PC-3 (cell line): Measurements from ENCODE around the gene LMX1A. TPM values are rescaled to one million over a fixed set of nuclear protein-coding genes. Genes with fewer than 3 reads are reported as not detected.
A peak's percentile ranks its signal among the peaks of the same experiment; 100 is the strongest.

Experiments
- ATAC-seq: fragments of 200-7000 bp; cut with Tn5 transposase; 2 replicates; pipeline ENCODE4 v1.9.1; 2020; ENCODE audit warnings: mild to moderate bottlenecking, moderate library complexity
- BruUV-seq: library from RNA; stranded (reverse); fragments of 400-500 nt; replicated peaks from 2 replicates; lab custom pipeline; 2021; lab: Mats Ljungman, UMichigan
- CTCF ChIA-PET: fragments of 300-600 bp; sonication (Branson Sonifier 250); formaldehyde crosslinking; loops from one replicate; lab custom pipeline; 2022; ENCODE audit warnings: antibody characterized with exemption; lab: Charles Lee
- POLR2A ChIA-PET: fragments of 300-600 bp; sonication (Branson Sonifier 250); formaldehyde crosslinking; loops from one replicate; lab custom pipeline; 2022; ENCODE audit warnings: antibody characterized with exemption; ENCODE audit not compliant: unreplicated experiment; lab: Charles Lee
- DNase-seq: peaks from one replicate; pipeline ENCODE4 v3.0.0-alpha.2; 2015
- H2AFZ ChIP-seq: fragments of 300-600 bp; sonication (generic); 2 replicates; pipeline ENCODE4 v1.6.0; 2016; ENCODE audit warnings: antibody characterized with exemption, low read length
- H3F3A ChIP-seq: fragments of 300-600 bp; sonication (generic); one replicate; pipeline ENCODE4 v1.6.0; 2017; ENCODE audit warnings: antibody characterized with exemption, low read length, control low read depth, mild to moderate bottlenecking; ENCODE audit not compliant: unreplicated experiment
- H3K27ac ChIP-seq: fragments of 300-600 bp; sonication (generic); 2 replicates; pipeline ENCODE4 v1.5.1; 2016; ENCODE audit warnings: mild to moderate bottlenecking, low read length
- H3K27me3 ChIP-seq: fragments of 300-600 bp; sonication (generic); 2 replicates; pipeline ENCODE4 v1.6.1; 2016; ENCODE audit warnings: low read length, mixed read lengths
- H3K36me3 ChIP-seq: fragments of 300-600 bp; sonication (generic); 2 replicates; pipeline ENCODE4 v1.6.1; 2016; ENCODE audit warnings: low read depth, mixed run types, low read length, mixed read lengths
- H3K4me1 ChIP-seq: fragments of 300-600 bp; sonication (generic); 2 replicates; pipeline ENCODE4 v1.5.1; 2016; ENCODE audit warnings: low read length; ENCODE audit not compliant: insufficient read depth
- H3K4me2 ChIP-seq: fragments of 300-600 bp; sonication (generic); 2 replicates; pipeline ENCODE4 v1.6.0; 2016; ENCODE audit warnings: low read length
- H3K4me3 ChIP-seq: fragments of 300-600 bp; sonication (generic); 2 replicates; pipeline ENCODE4 v1.5.1; 2016; ENCODE audit warnings: mild to moderate bottlenecking, low read length, mixed read lengths
- H3K79me2 ChIP-seq: fragments of 300-600 bp; sonication (generic); 2 replicates; pipeline ENCODE4 v1.6.1; 2017; ENCODE audit warnings: low read length, mixed read lengths
- H3K9ac ChIP-seq: fragments of 300-600 bp; sonication (generic); 2 replicates; pipeline ENCODE4 v1.6.0; 2016; ENCODE audit warnings: mild to moderate bottlenecking, low read length
- H3K9me2 ChIP-seq: fragments of 300-600 bp; sonication (generic); replicated peaks from 2 replicates; pipeline ENCODE4 v1.6.1; 2016; ENCODE audit warnings: mixed run types, low read length, mixed read lengths
- H3K9me3 ChIP-seq: fragments of 300-600 bp; sonication (generic); 2 replicates; pipeline ENCODE4 v1.6.1; 2016; ENCODE audit warnings: low read length, mixed read lengths
- H4K20me1 ChIP-seq: fragments of 300-600 bp; sonication (generic); 2 replicates; pipeline ENCODE4 v1.6.1; 2016; ENCODE audit warnings: low read length, mixed read lengths
- EZH2 ChIP-seq: fragments of 300-600 bp; sonication (generic); IDR thresholded peaks from one replicate; pipeline ENCODE4 v1.6.1; 2017; ENCODE audit warnings: antibody characterized with exemption, mild to moderate bottlenecking, low read length; ENCODE audit not compliant: unreplicated experiment
- EZH2phosphoT487 ChIP-seq: fragments of 300-600 bp; sonication (generic); IDR thresholded peaks from 2 replicates; pipeline ENCODE4 v1.6.1; 2018; ENCODE audit warnings: mild to moderate bottlenecking, antibody characterized with exemption, low read length, borderline replicate concordance
- intact Hi-C: fragments of 100-400 bp; cut with micrococcal nuclease; formaldehyde crosslinking; loops from 2 replicates; pipeline ENCODE4 v1.9.0; 2023
- total RNA-seq: library from RNA; depleted of rRNA; stranded (reverse); fragments of >200 nt; gene quantifications from 2 replicates; pipeline ENCODE4 v1.2.3, GENCODE V29; 2014
- TF ChIP-seq, protein P1 (sequence below): fragments of 300-600 bp; sonication (generic); conservative IDR thresholded peaks from 2 replicates; pipeline ENCODE4 v1.5.1; 2017; ENCODE audit warnings: antibody characterized with exemption, low read depth, mild to moderate bottlenecking, low read length

LMX1A gene
- total RNA-seq, 1 experiment from 2014 or later, result not detected

GRCh38 chr1:165235155-165235776, 121.2 kb downstream of the LMX1A start:
- POLR2A ChIA-PET, result no interaction called here
- H3K9me3 ChIP-seq, result no peaks in the 10 kb centered on the region
- no TSS peak for BruUV-seq

DNA sequence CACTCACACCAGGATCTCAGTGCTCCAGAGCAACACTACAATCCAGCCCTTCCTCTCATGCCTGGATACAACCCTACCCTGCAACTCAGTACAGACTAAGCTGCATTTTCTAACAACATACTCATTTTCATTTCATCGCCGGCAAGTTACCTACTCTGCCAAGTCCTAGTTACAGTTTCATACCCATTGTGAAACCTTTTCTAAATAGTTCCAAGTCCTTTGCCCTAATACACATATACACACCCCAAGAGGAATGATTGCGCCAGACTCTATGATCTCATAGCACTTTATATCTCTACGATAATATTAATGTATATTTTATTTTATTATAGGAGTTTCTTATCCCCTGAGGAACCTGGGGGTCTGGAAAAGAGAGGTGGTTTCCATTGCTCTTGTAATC, 122.4 kb downstream of the LMX1A start:
- H3K9ac ChIP-seq, result no peak overlapping the region
- H3K9me2 ChIP-seq, result peaks cover 2% of the 10 kb centered on the region; the same call in 1 of the 2 replicates
- no peaks in the 10 kb centered on the region for H3K9me3 ChIP-seq
- DNase-seq (no peak), ATAC-seq (no peak)
- H3K4me3 ChIP-seq, result no peak overlapping the region
- H3K27me3 ChIP-seq, result peaks cover 69% of the 10 kb centered on the region
- H3F3A ChIP-seq, result no peaks in the 10 kb centered on the region
- H3K36me3 ChIP-seq, result no peaks in the 10 kb centered on the region
- BruUV-seq, result no TSS peak
- no peaks in the 10 kb centered on the region for H3K79me2 ChIP-seq
- ChIA-PET CTCF (no interaction called here), POLR2A (no interaction called here)
- no peak overlapping the region for H3K4me2 ChIP-seq
- no peak overlapping the region for H3K27ac ChIP-seq
- no peaks in the 10 kb centered on the region for H4K20me1 ChIP-seq
- no peaks in the 10 kb centered on the region for H3K4me1 ChIP-seq
- H2AFZ ChIP-seq, result no peak overlapping the region
- intact Hi-C loops, result no loop called here
- TF ChIP-seq EZH2 (no peak), EZH2phosphoT487 (no peak)
- TF ChIP-seq, protein P1, sequence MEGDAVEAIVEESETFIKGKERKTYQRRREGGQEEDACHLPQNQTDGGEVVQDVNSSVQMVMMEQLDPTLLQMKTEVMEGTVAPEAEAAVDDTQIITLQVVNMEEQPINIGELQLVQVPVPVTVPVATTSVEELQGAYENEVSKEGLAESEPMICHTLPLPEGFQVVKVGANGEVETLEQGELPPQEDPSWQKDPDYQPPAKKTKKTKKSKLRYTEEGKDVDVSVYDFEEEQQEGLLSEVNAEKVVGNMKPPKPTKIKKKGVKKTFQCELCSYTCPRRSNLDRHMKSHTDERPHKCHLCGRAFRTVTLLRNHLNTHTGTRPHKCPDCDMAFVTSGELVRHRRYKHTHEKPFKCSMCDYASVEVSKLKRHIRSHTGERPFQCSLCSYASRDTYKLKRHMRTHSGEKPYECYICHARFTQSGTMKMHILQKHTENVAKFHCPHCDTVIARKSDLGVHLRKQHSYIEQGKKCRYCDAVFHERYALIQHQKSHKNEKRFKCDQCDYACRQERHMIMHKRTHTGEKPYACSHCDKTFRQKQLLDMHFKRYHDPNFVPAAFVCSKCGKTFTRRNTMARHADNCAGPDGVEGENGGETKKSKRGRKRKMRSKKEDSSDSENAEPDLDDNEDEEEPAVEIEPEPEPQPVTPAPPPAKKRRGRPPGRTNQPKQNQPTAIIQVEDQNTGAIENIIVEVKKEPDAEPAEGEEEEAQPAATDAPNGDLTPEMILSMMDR, result no peak

More at GRCh38 chr1:165235155-165235776, 121.2 kb downstream of the LMX1A start:
- ATAC-seq (no peak), DNase-seq (no peak)
- no peaks in the 10 kb centered on the region for H3K9me2 ChIP-seq
- no peak overlapping the region for H2AFZ ChIP-seq
- H4K20me1 ChIP-seq, result no peaks in the 10 kb centered on the region
- H3K36me3 ChIP-seq, result no peaks in the 10 kb centered on the region
- H3K27me3 ChIP-seq, result peaks cover 80% of the 10 kb centered on the region
- no peak overlapping the region for H3K9ac ChIP-seq
- H3F3A ChIP-seq, result no peaks in the 10 kb centered on the region
- H3K4me2 ChIP-seq, result no peak overlapping the region
- no peak overlapping the region for H3K4me3 ChIP-seq
- TF ChIP-seq, protein P1, result no peak
- TF ChIP-seq EZH2 (peak; percentile 5), EZH2phosphoT487 (no peak)
- H3K79me2 ChIP-seq, result no peaks in the 10 kb centered on the region
- intact Hi-C loops, result no loop called here
- H3K27ac ChIP-seq, result no peak overlapping the region
- CTCF ChIA-PET, result no interaction called here
- no peaks in the 10 kb centered on the region for H3K4me1 ChIP-seq

- Histone ChIP-seq H3K9me2 (peaks cover 5% of the 10 kb centered on the region; the same call in 1 of the 2 replicates), H3K36me3 (no peaks in the 10 kb centered on the region), H2AFZ (no peak overlapping the region), H3K79me2 (no peaks in the 10 kb centered on the region), H3F3A (no peaks in the 10 kb centered on the region), H3K27ac (no peak overlapping the region), H3K4me1 (no peaks in the 10 kb centered on the region), H3K9ac (no peak overlapping the region), H3K4me2 (no peak overlapping the region), H3K9me3 (no peaks in the 10 kb centered on the region), H4K20me1 (no peaks in the 10 kb centered on the region), H3K4me3 (no peak overlapping the region), H3K27me3 (peaks cover 38% of the 10 kb centered on the region)
- DNase-seq, result peak; percentile 33
- ATAC-seq, result no peak
- BruUV-seq, result no TSS peak
- intact Hi-C loops, result no loop called here
- POLR2A ChIA-PET, result no interaction called here
- TF ChIP-seq EZH2, result no peak
- TF ChIP-seq, protein P1, result no peak
- no peak for TF ChIP-seq EZH2phosphoT487
- CTCF ChIA-PET, result no interaction called here
Observed at GRCh38 chr1:165228676-165229075, 127.8 kb downstream of the LMX1A start.
